BLaER1 (cell line): ENCODE data around the gene HEY2.
A peak's percentile ranks its signal among the peaks of the same experiment; 100 is the strongest.
"Not testable (repeated sequence)": the region's sequence is repeated elsewhere in the genome, so short reads cannot be mapped to it uniquely, and the experiment has no call there.

Experiments used
- H3K27ac ChIP-seq: shearing (Covaris generic); formaldehyde crosslinking; 2 replicates; pipeline ENCODE4 v1.8.1; 2022
- H3K27me3 ChIP-seq: shearing (Covaris generic); formaldehyde crosslinking; 2 replicates; pipeline ENCODE4 v1.8.1; 2022
- H3K36me3 ChIP-seq: shearing (Covaris generic); formaldehyde crosslinking; 2 replicates; pipeline ENCODE4 v1.8.1; 2022
- H3K4me1 ChIP-seq: shearing (Covaris generic); formaldehyde crosslinking; 2 replicates; pipeline ENCODE4 v1.8.1; 2022
- H3K4me2 ChIP-seq: shearing (Covaris generic); formaldehyde crosslinking; 2 replicates; pipeline ENCODE4 v1.8.1; 2022
- H3K4me3 ChIP-seq: shearing (Covaris generic); formaldehyde crosslinking; 2 replicates; pipeline ENCODE4 v1.8.1; 2022
- H3K9ac ChIP-seq: shearing (Covaris generic); formaldehyde crosslinking; 2 replicates; pipeline ENCODE4 v1.8.1; 2022
- H3K9me3 ChIP-seq: shearing (Covaris generic); formaldehyde crosslinking; 2 replicates; pipeline ENCODE4 v1.8.1; 2022
- H4K20me1 ChIP-seq: shearing (Covaris generic); formaldehyde crosslinking; 2 replicates; pipeline ENCODE4 v1.8.1; 2022
- Cebpa-rat ChIP-seq: shearing (Covaris generic); IDR thresholded peaks from 2 replicates; pipeline ENCODE4 v1.8.1; 2022

HEY2 gene

DNA sequence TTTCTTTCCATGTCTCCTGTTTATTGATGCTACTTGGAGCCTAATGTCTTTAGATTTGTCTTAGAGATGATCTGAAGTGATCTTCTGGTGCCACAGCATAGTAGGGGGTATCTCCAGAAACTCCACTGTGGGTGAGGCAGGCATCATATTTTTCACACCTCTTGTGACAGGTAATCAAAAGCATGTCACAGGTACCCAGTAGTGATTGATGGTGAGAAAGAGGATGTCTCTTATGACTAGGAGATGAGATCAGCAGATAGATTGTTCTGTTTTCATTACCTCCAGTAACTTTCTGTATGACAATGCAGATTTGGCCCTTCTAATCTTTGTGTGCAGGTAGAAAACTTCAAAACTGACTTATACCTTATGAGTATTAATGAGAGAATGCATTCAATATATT lies 54.8 kb downstream of the HEY2 start:
- Histone ChIP-seq H3K4me1 (peaks cover 16% of the 10 kb centered on the region), H3K27ac (no peak overlapping the region), H3K36me3 (peaks cover 4% of the 10 kb centered on the region; the same call in 1 of the 2 replicates), H3K4me2 (no peak overlapping the region), H3K27me3 (no peaks in the 10 kb centered on the region), H3K4me3 (no peak overlapping the region), H3K9me3 (no peaks in the 10 kb centered on the region), H4K20me1 (no peaks in the 10 kb centered on the region), H3K9ac (no peak overlapping the region)
- no peak for TF ChIP-seq Cebpa-rat

DNA sequence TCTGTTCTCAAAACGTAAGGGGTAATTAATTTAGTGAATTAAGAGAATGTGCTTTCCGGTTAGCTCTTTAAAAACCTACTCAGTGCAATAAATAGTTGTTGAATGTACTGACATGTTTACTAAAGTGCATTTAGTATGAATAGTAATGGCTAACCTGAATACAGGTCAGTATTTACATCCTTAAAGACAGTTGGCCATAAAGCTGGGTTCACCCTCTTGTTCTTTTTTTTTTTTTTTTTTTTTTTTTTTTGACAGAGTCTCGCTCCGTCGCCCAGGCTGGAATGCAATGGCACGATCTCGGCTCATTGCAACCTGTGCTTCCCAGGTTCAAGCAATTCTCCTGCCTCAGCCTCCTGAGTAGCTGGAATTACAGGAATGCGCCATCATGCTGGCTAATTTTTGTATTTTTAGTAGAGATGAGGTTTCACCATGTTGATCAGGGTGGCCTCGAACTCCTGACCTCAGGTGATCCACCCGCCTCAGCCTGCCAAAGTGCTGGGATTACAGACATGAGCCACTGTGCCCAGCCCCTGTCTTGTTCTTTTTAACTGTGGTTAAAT lies 55.5 kb downstream of the HEY2 start:
- not testable (repeated sequence) for H4K20me1 ChIP-seq, H3K4me2 ChIP-seq, H3K36me3 ChIP-seq, H3K27me3 ChIP-seq, H3K4me3 ChIP-seq, H3K9ac ChIP-seq, H3K27ac ChIP-seq, H3K9me3 ChIP-seq
- H3K4me1 ChIP-seq = peaks cover 20% of the 10 kb centered on the region

GRCh38 chr6:125806813-125807212 lies 57.4 kb downstream of the HEY2 start:
- Histone ChIP-seq H3K27me3 (no peaks in the 10 kb centered on the region), H3K27ac (no peak overlapping the region), H3K9me3 (no peaks in the 10 kb centered on the region), H3K9ac (no peak overlapping the region), H3K4me1 (peaks cover 29% of the 10 kb centered on the region), H4K20me1 (peaks cover 5% of the 10 kb centered on the region; the same call in 1 of the 2 replicates), H3K36me3 (no peaks in the 10 kb centered on the region), H3K4me2 (no peak overlapping the region), H3K4me3 (no peak overlapping the region)
- no peak for TF ChIP-seq Cebpa-rat

DNA sequence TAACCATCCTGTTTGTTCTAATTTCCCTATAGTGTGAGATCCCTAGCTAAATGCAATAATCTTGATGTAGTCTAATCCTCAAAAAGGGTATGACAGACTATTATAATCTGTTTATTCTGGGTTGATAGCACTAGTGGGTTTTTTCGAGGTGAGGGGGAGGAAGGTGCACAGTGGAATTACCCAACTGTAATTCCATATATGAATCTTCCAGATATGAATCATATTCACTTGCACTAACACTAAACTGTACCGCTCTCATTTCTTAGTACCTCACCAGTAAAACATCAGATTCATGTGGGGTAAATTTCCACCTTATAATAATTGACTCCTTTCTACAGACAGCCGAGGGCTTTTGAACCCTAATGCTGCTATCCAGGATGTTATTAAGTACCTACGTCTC lies 57.9 kb downstream of the HEY2 start:
- Histone ChIP-seq H3K9me3 (no peaks in the 10 kb centered on the region), H4K20me1 (peaks cover 5% of the 10 kb centered on the region; the same call in 1 of the 2 replicates), H3K4me2 (no peak overlapping the region), H3K27ac (no peak overlapping the region), H3K4me3 (no peak overlapping the region), H3K27me3 (no peaks in the 10 kb centered on the region), H3K36me3 (no peaks in the 10 kb centered on the region), H3K4me1 (peaks cover 28% of the 10 kb centered on the region), H3K9ac (no peak overlapping the region)
- TF ChIP-seq Cebpa-rat = no peak

- no peak for TF ChIP-seq Cebpa-rat
- H4K20me1 ChIP-seq = peaks cover 5% of the 10 kb centered on the region; the same call in 1 of the 2 replicates
- H3K4me1 ChIP-seq = peaks cover 20% of the 10 kb centered on the region
- H3K4me2 ChIP-seq = no peak overlapping the region
- H3K9me3 ChIP-seq = no peaks in the 10 kb centered on the region
- no peaks in the 10 kb centered on the region for H3K27me3 ChIP-seq
- H3K36me3 ChIP-seq = no peaks in the 10 kb centered on the region
- H3K4me3 ChIP-seq = no peak overlapping the region
- no peak overlapping the region for H3K9ac ChIP-seq
- H3K27ac ChIP-seq = no peak overlapping the region
Measured at GRCh38 chr6:125808060-125808459, 58.6 kb downstream of the HEY2 start.

DNA sequence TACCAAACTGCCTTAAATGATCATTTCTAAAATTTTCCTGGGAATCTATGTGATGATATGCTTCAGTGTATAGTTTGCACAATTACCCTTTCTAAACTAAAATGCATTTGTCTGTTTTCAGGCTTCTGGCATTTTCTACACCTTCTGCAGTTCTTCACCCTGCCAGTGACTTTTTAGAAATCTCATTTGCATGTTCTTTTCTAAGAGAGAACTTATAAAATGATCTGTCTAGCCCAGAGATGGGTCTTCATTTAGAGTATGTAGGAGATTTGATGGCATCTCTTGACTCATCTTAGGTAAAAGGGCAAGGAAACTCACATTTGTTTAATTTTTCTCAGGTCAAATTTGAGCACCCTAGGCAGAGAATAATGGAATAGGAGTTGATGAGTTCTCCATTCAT lies 59.2 kb downstream of the HEY2 start:
- Histone ChIP-seq H3K4me2 (no peak overlapping the region), H3K27ac (no peak overlapping the region)

DNA sequence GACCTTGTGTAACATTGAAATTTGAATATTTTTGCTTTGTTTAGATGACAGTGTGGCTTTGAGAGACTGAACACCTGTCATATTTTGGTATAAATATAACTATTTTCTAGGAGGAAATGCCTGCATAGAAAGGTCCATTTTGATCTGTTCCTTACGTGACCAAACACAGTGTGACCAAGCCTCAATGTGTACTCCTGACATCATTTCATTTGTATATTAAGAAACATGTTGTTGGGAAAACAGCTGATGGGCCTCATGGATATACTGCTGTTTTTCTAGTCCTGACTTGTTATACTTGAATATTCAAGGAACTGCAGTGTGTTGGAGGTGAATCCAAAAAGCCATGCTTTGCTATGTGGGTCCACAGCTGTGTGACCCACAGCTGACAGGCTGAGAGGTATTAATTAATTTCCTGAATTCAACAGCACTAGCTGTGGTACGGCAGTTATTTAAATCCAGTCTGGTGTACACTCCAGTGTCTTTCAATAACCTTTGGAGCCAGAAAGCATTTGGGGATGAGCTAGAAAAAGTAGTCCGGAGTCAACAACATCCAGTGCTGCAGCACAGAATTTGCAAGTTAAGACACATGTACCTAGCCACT lies 60.2 kb downstream of the HEY2 start:
- Histone ChIP-seq H3K4me2 (peak overlapping the region; percentile 32), H3K4me1 (peaks cover 22% of the 10 kb centered on the region), H3K27ac (no peak overlapping the region), H3K36me3 (no peaks in the 10 kb centered on the region), H3K9me3 (no peaks in the 10 kb centered on the region), H3K27me3 (no peaks in the 10 kb centered on the region), H4K20me1 (peaks cover 5% of the 10 kb centered on the region; the same call in 1 of the 2 replicates), H3K4me3 (no peak overlapping the region), H3K9ac (no peak overlapping the region)
- TF ChIP-seq Cebpa-rat = no peak

More for the DNA sequence above, 59.2 kb downstream of the HEY2 start:
- TF ChIP-seq Cebpa-rat = no peak
- H4K20me1 ChIP-seq = peaks cover 5% of the 10 kb centered on the region; the same call in 1 of the 2 replicates
- no peaks in the 10 kb centered on the region for H3K36me3 ChIP-seq
- no peak overlapping the region for H3K9ac ChIP-seq
- H3K4me1 ChIP-seq = peaks cover 15% of the 10 kb centered on the region
- H3K27me3 ChIP-seq = no peaks in the 10 kb centered on the region
- no peaks in the 10 kb centered on the region for H3K9me3 ChIP-seq
- no peak overlapping the region for H3K4me3 ChIP-seq

DNA sequence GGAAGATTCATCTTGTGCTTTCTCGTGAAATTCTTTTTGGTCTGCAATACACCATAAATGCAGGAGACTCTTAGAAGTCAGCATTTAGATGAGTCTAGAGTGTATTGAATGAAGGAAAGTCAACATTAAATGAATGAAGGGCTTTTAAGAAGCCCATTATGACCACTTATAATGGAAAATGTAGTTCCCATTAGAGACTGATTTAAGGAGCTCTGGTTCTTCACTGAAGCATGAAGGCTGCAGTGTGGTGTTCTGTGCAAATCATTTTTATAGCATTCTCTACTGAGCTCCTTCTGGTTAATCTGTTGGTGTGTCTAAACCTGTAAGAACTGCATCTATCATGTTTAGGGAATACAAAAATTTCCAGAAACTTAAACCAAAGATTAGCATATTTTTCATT lies 61.0 kb downstream of the HEY2 start:
- no peaks in the 10 kb centered on the region for H3K9me3 ChIP-seq
- H3K9ac ChIP-seq = no peak overlapping the region
- H3K27ac ChIP-seq = no peak overlapping the region
- no peak for TF ChIP-seq Cebpa-rat
- 0 out of 2 replicates have a peak overlapping the region, but pooled peaks have one; percentile 32 for H3K4me2 ChIP-seq
- no peak overlapping the region for H3K4me3 ChIP-seq
- H3K27me3 ChIP-seq = no peaks in the 10 kb centered on the region
- peaks cover 5% of the 10 kb centered on the region; the same call in 1 of the 2 replicates for H4K20me1 ChIP-seq
- H3K36me3 ChIP-seq = no peaks in the 10 kb centered on the region
- H3K4me1 ChIP-seq = peaks cover 28% of the 10 kb centered on the region
